Measurements from ENCODE around the gene CARD8.

The CARD8 gene

GRCh38 chr19:48203794-48204628 is 51.7 kb downstream of the CARD8 start:
- DNase-seq = peak; percentile 84

GRCh38 chr19:48203222-48203793 is 52.4 kb downstream of the CARD8 start:
- DNase-seq = no peak

- no peak for DNase-seq
Observed at GRCh38 chr19:48196933-48197665, 58.6 kb downstream of the CARD8 start.

- DNase-seq = no peak
Observed at GRCh38 chr19:48196321-48196763, 59.4 kb downstream of the CARD8 start.

GRCh38 chr19:48194844-48195830 is 60.6 kb downstream of the CARD8 start:
- no peak for DNase-seq

- DNase-seq = no peak
Observed at GRCh38 chr19:48194041-48194843, 61.5 kb downstream of the CARD8 start.

- DNase-seq = no peak
Observed at GRCh38 chr19:48192750-48193149, 63.0 kb downstream of the CARD8 start.

- DNase-seq = no peak
Observed at GRCh38 chr19:48190885-48191284, 64.8 kb downstream of the CARD8 start.

- peak; percentile 24 for DNase-seq
Observed at GRCh38 chr19:48190288-48190884, 65.3 kb downstream of the CARD8 start.

GRCh38 chr19:48186541-48186991 is 69.1 kb downstream of the CARD8 start:
- DNase-seq = no peak

- no peak for DNase-seq
Observed at GRCh38 chr19:48186015-48186414, 69.7 kb downstream of the CARD8 start.

GRCh38 chr19:48183356-48183755 is 72.4 kb downstream of the CARD8 start:
- DNase-seq = no peak

GRCh38 chr19:48182434-48182833 is 73.3 kb downstream of the CARD8 start:
- no peak for DNase-seq

- DNase-seq = no peak
Observed at GRCh38 chr19:48181505-48181904, 74.2 kb downstream of the CARD8 start.

- DNase-seq = no peak
Observed at GRCh38 chr19:48176226-48176625, 79.5 kb downstream of the CARD8 start.

GRCh38 chr19:48175578-48175977 is 80.1 kb downstream of the CARD8 start:
- no peak for DNase-seq

- DNase-seq = no peak
Observed at GRCh38 chr19:48174445-48175030, 81.2 kb downstream of the CARD8 start.

- DNase-seq = no peak
Observed at GRCh38 chr19:48171710-48172109, 84.0 kb downstream of the CARD8 start.

- no peak for DNase-seq
Observed at GRCh38 chr19:48170817-48171347, 84.8 kb downstream of the CARD8 start.

All from activated CD4-positive, alpha-beta T cell treated with anti-CD3 and anti-CD28 coated beads for 1 hour (primary cell).